Parietal lobe (tissue), 1 donor: ENCODE results near the gene DEFB115. TPM values are rescaled to one million over a fixed set of nuclear protein-coding genes. Genes with fewer than 3 reads are reported as not detected.

Experiments used
- total RNA-seq: library from RNA; depleted of rRNA; stranded (reverse); fragments of >200 nt; gene quantifications from one replicate; pipeline ENCODE4 v1.2.3, GENCODE V29; 2014

DEFB115 gene, protein sequence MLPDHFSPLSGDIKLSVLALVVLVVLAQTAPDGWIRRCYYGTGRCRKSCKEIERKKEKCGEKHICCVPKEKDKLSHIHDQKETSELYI
- total RNA-seq = not detected

DNA sequence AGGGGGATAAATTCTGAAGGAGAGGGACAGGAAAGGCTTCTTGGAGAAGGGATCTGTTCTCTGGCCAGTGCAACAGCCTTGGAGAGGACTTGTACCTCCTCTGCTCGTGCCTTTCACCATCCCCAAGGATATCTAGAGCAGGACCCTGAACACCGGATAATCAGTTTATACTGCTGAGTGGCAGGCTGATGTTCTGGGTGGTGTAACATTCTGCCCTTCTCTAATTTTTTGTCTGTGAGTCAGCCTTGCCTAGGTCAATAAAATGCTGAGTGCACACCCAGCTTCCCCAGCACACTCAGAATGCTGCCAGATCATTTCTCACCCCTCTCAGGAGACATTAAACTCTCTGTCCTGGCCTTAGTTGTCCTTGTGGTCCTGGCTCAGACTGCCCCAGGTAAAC, at the start of gene DEFB115:
Gene DEFB115, plus strand, starts transcription at position 301 of the 400 bp plus-strand sequence. Its CDS starts 0 bp downstream, at position 301.

DNA sequence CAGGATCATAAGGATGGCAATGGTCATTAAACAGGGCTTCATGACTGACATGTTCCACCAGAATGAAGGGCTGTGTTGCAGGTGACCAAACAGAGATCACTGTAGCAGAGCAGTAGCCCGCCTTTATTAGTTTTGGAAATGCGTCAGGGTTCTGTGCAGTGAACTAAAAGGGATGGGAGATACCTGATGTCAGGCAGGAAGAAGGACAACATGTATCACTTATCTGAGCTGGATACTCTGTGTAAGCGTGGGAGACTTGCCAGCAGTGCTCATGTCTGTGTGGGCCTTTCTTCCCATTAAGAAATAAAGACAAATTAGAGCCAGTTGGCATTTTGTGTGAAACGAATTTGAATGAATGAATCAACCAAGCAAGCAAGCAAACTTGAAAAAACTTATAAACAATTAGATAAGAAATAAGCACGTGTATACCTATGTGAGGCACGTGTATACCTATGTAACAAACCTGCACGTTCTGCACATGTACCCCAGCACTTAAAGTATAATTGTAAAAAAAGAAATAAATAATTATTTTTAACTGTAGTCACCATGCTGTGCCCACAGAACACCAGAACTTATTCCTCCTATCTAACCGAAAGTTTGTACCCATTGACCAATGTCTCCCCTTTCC, 51.2 kb downstream of the DEFB115 start, which contains the start of gene DEFB116:
Gene DEFB116, minus strand, starts transcription at position 51 of the 628 bp plus-strand sequence. Its CDS starts 0 bp downstream, at position 51.

Other genes with a start within 250 kb of the DEFB115 start
- gene DEFB116, start 50.9 kb downstream of the DEFB115 start, total RNA-seq = not detected
- not detected for gene DEFB118, start 110.9 kb downstream of the DEFB115 start, total RNA-seq
- gene DEFB119, start 132.9 kb downstream of the DEFB115 start, total RNA-seq = not detected
- not detected for gene DEFB121, start 148.6 kb downstream of the DEFB115 start, total RNA-seq
- gene DEFB123, start 183.0 kb downstream of the DEFB115 start, total RNA-seq = not detected
- gene DEFB124, start 217.5 kb downstream of the DEFB115 start, total RNA-seq = not detected
- gene REM1, start 217.6 kb downstream of the DEFB115 start, total RNA-seq = 0.31 TPM